GM19452 (cell line): ENCODE data around the gene RNF25.

Source experiments
- ATAC-seq: cut with Tn5 transposase; IDR thresholded peaks from one replicate; pipeline ENCODE4 v1.9.1; 2021; ENCODE audit not compliant: unreplicated experiment

The RNF25 gene, protein sequence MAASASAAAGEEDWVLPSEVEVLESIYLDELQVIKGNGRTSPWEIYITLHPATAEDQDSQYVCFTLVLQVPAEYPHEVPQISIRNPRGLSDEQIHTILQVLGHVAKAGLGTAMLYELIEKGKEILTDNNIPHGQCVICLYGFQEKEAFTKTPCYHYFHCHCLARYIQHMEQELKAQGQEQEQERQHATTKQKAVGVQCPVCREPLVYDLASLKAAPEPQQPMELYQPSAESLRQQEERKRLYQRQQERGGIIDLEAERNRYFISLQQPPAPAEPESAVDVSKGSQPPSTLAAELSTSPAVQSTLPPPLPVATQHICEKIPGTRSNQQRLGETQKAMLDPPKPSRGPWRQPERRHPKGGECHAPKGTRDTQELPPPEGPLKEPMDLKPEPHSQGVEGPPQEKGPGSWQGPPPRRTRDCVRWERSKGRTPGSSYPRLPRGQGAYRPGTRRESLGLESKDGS

GRCh38 chr2:218671654-218672566, at the start of gene RNF25, which contains the start of gene STK36:
Gene RNF25, minus strand, starts transcription at chr2:218672002. Its CDS starts 32 bp downstream, at chr2:218671970.
Gene STK36, plus strand, starts transcription at chr2:218672086. Its CDS starts 744 bp downstream, at chr2:218672830.
- ATAC-seq = peak; percentile 97

DNA sequence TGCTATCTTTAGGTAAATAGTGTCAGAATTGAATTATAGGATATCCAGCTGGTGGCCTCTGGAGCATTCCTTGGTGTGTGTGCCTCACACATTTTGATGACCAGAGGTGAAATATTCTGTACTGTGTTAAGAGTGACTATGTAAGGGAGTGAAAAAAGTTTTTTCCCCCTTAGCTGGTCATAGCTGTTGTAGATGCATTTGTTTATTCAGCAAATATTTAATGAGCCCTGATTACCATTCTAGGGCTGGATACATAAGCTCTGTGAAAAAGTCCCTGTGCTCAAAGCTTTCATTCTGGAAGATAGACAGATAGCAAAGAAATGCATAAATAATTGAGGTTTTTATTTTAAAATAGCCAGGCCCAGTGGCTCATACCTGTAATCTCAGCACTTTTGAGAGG, 49.7 kb upstream of the RNF25 start:
- no peak for ATAC-seq

- no peak for ATAC-seq
Observed at GRCh38 chr2:218720048-218721041, 48.5 kb upstream of the RNF25 start.

DNA sequence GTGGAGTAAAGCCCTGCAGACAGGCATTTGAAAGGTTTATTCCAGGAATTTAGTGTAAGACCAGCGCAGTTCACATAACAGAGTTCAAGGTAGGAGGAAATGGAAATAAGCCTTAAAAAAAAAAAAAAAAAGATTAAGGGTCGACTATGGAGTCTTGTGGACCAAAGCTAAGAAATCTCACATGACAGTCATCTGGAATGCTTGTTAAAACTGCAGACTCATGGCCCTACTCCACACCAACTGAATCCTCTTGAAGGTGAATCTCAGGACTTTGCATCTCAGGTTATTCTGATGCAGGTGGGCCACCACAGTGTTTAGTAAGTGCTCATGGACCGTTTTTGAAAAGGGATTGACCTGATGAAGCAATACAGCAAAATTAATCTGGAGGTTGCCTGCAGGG, 47.7 kb upstream of the RNF25 start:
- no peak for ATAC-seq

DNA sequence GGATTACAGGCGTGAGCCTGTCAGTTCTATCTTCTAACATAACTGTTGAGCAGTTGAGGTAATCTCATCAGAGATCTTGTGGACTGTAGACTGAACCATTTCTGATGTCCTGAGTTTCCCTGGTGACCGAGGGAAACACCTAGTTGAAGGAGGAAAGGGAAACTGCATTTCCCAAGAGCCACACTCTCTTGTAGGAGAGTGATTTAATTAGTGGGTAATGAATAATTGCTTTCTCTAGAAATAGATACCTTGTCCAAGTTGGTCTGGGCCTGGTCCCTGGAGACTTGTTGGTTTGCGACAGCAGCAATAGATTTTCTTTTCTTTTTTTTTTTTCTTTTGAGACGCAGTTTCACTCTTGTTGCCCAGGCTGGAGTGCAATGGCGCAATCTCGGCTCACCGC, 46.3 kb upstream of the RNF25 start:
- ATAC-seq = no peak

- no peak for ATAC-seq
Observed at GRCh38 chr2:218717262-218717661, 45.5 kb upstream of the RNF25 start.

GRCh38 chr2:218716070-218716469, 44.3 kb upstream of the RNF25 start:
- no peak for ATAC-seq

DNA sequence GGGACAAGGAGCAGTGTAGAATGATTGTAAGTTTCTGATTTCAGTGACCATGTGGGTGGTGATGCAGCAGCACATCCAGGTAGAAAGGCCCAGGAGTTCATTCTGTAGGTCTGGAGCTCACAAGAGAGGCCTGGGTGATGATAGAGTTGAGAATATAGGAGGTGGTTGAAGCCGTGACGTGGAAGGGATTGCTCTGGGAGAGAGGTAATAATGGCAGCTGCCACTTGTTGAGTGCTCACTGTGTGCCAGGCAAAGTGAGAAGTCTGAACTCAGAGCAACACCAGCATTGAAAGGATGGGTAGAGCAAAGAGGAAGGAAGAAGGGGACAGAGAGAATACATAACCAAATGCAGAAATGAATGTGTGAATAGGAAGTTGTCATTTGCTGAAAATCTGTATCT, 42.1 kb upstream of the RNF25 start:
- no peak for ATAC-seq

- no peak for ATAC-seq
Observed at GRCh38 chr2:218711550-218711929, 39.7 kb upstream of the RNF25 start.

DNA sequence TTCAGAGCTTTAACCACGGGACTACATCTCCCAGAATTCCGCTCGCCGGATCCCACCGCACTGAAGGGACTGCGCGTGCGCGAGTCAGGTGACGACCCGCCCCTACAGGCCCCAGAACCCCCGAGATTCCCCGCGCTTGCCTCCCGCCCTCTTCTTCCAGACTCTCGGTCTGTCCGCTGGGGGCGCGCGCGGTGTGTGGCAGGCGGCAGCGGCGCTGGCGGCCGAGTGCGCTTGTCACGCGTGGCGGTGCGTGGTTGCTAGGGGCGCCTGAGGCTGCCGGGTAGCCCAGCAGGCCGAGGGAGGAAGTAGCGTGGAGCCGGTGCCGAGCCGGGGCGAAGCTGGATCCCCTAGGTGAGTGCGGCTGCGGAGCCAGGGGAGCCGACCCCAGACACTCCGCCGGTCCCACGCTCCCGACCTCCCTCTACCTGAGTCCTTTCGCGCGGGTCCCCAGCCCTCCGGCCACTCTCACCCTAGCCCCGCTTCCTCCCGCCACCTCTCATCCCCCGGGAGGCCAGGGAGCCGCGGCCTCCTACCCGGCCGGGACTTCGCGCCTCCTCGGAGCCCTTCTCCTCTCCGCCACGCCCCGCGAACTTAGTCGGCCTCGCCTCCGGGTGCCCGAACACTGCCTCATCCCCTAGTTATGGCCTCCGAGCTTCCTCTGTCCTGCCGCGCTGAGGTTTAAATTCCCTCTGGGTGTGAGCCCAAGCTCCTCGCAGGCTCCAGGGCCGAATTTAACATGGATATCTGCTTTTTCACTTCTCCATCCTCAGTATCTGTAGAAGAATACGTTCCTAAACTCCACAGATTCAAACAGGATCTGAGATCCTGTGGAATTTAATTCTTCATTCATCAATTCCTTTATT, 39.1 kb upstream of the RNF25 start, which contains the start of gene TTLL4:
Gene TTLL4 (plus strand): TSS at position 149 of the 863 bp plus-strand sequence. CDS start 26,842 bp downstream, outside the sequence.
- ATAC-seq = peak; percentile 81

DNA sequence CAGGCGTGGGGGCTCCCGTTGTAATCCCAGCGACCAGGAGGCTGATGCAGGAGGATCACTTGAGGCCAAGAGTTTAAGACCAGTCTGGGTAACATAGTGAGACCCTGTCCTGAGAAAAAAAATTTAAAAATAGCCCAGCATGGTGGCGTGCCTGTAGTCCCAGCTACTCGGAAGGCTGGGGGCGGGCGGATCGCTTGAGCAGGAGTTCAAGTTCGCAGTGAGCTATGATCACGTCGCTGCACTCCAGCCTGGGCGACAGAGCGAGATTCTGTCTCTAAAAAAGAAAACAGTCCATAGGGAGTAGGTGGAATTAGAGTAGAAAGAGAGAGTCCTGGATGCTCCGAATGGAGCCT, 38.5 kb upstream of the RNF25 start:
- ATAC-seq = no peak

GRCh38 chr2:218709908-218710307, 38.1 kb upstream of the RNF25 start:
- ATAC-seq = no peak

DNA sequence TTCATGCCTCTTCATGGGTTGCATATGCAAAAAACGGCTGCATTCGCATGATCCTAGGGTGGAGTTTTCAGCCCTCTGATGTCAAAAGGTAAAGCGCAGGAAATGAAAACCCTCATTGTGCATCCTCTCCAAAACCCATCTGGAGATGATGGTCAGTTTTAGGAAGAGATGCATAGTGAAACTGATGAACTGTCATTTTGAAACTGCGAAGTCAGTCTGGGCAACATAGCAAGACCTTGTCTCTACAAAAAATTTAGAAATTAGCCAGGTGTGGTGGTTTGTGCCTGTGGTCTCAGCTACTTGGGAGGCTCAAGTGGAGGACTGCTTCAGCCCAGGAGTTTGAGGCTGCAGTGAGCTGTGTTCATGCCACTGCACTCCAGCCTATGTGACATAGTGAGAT, 36.3 kb upstream of the RNF25 start:
- ATAC-seq = peak; percentile 43

- ATAC-seq = no peak
Observed at GRCh38 chr2:218703341-218703740, 31.5 kb upstream of the RNF25 start.

DNA sequence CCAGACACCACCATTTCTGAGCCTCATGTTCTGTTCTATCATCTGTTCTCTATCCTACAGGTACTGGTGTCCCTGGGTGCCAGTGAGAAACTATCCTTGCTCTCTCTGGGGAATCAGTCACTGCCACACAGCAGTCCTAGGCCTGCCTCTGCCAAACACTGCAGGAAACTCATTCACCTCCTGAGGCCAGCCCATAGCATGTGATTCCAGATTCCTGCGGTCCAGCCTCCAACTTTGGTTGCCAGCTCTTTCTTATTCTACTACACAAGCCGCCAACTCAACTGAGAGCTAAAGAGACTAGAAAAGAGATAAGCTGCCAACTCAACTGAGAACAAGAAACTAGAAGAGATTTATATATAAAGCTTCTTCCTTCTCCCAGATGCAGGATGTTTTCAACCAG, 30.0 kb upstream of the RNF25 start:
- ATAC-seq = no peak

GRCh38 chr2:218698885-218699284, 27.1 kb upstream of the RNF25 start:
- ATAC-seq = no peak

GRCh38 chr2:218694405-218695145, 22.8 kb upstream of the RNF25 start:
- ATAC-seq = no peak

- ATAC-seq = no peak
Observed at GRCh38 chr2:218691234-218691633, 19.4 kb upstream of the RNF25 start.
